GM19043 (cell line): Measurements from ENCODE around the gene KATNB1.
"Not testable (repeated sequence)": the region's sequence is repeated elsewhere in the genome, so short reads cannot be mapped to it uniquely, and the experiment has no call there.

Experiments
- ATAC-seq: cut with Tn5 transposase; IDR thresholded peaks from one replicate; pipeline ENCODE4 v1.9.1; 2021; ENCODE audit warnings: low read depth; ENCODE audit not compliant: unreplicated experiment

Gene KATNB1

DNA sequence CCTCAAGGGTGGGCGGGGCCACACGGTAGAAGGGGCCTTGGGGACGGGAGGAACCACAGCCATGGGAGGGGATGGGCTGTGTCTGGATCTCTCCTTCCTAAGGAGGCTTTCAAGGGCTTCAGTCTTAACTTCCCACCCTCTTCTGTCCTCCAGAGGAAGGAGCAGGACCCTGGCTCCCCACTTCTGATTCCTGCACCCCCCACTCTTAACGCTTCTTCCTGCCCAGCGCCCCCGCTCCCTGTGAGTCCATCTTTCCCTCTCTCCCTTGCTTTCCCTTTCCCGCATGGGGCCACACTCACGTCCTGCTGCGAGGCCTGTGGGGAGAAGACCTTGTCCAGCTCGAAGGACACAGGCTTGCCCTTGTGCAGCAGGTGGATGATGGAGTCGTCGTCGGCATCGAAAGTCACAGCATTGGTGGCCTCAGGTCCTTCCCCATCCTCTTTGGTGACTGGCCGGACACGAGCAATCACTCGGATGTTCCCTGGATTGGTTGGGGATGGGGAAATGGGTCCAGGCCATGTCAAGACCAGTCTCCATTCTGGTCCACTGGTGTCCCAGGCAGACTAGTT, 29.7 kb downstream of the KATNB1 start:
- no peak for ATAC-seq

DNA sequence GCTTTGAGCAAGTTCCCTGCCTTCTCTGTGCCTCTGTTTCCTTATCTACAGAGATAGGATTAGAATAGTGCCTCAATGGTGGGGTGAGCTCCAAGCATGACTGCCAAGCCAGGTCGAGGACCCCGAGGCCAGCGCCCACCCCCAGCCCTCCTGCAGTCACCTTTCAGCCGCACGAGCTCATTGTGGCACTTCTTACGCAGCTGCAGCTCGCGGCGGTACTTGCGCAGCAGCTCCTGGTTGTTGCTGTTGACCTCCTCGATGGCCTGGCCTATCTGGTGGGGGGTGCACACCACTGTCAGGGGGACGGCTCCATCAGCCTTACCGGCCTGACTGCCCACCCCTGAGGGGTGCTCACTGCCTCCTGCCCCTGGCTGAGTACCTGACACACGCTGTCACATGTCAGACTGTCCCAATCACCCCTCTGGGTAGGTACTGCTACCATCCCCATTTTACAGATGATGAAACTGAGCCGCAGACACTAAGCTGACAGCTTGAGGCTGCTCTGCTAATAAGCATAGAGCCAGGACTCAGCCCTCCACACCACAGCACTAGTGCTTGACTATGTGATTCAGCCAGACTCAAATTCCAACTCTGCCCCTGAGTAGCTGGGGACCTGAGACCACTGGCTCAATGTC, 31.3 kb downstream of the KATNB1 start:
- ATAC-seq, result no peak

- ATAC-seq, result no peak
Measured at GRCh38 chr16:57769541-57770145, 34.1 kb downstream of the KATNB1 start.

GRCh38 chr16:57770361-57770760, 34.8 kb downstream of the KATNB1 start:
- no peak for ATAC-seq

- ATAC-seq, result no peak
Measured at GRCh38 chr16:57771141-57771785, 35.7 kb downstream of the KATNB1 start.

DNA sequence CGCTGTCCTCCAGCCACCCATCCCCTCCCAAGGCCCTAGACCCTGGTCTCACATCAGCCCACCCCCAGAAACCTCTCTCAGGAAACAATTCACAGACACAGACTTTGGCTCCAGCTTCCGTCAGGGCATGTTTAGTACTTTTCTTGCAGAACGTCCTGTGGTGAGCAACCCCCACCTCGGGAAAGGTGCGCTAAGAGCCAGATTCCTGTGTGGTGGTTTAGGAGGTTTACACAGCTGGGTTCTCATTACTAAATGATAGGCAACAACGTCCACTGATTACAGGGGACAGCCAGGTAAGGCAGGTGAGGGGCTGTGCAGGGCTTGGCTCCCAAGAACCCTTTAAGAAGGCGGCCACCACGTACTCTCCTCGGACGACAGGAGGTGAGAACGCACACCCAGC, 37.4 kb downstream of the KATNB1 start:
- no peak for ATAC-seq

- ATAC-seq, result no peak
Measured at GRCh38 chr16:57773655-57774295, 38.2 kb downstream of the KATNB1 start.

DNA sequence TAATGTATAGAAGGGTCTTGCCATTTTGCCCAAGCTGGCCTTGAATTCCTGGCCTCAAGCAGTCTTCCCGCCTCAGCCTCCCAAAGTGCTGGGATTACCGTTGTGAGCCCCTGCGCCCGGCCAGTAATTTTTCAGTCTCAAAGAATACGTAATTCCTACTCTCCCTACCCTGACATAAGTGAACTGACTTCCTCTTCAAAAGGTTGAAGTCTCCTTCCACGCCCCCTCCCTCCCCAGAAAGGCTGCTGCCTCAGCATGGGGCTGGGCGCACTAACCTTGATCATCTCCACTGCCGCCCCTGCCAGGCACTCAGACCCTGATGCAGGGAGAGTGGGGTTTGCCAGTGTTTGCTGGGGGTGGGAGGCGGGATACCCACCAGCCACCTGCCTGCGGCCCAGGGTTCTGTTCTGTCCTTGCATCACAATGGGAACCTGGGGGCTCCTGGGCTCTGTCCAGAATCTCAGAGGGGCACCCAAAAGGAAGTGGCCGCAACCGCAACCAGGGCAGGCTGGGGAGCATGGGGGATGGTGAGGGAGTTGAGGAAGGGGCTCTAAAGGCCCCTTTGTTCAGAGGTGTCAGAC, 39.2 kb downstream of the KATNB1 start:
- no peak for ATAC-seq

DNA sequence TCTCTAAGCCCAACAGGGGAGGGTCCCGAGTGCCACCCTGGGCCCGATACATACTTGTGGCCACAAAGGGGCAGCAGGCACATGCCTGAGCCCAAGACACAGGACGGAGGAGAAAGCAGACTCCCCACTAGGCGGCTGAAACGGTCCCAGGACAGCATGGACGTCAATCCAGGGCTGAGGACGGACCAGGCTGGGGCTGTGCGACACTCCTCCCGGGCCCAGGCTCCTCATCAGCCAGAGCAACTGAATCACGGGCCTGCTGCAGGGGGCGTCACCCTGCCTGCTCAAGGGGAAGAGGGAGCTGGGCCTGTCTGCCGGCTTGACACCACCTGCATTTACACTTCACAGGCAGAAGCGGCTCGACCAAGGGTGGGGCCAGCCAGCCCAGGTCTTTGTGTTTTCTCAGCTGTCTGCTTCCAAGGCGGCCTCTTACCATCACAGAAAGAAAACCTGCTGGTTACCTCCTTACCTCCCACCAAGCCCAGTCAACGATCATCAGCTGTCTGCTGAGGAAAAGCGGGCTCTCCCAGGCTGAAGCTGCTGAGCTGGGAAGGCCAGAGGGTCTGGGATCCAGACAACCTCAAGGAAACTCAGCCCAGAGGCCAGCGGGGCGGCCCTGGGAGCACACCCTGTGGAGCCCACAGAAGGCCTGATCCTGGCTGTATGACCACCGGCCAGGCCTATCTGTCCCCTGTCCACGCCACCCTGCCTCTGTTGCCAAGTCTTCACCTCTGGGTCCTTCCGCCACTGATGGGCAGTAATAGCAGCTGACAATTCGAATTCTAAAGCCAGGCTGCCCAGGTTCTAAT, 40.3 kb downstream of the KATNB1 start:
- no peak for ATAC-seq

GRCh38 chr16:57778658-57779057, 43.1 kb downstream of the KATNB1 start:
- ATAC-seq, result no peak

- ATAC-seq, result not testable (repeated sequence)
Measured at GRCh38 chr16:57779836-57780235, 44.3 kb downstream of the KATNB1 start.

DNA sequence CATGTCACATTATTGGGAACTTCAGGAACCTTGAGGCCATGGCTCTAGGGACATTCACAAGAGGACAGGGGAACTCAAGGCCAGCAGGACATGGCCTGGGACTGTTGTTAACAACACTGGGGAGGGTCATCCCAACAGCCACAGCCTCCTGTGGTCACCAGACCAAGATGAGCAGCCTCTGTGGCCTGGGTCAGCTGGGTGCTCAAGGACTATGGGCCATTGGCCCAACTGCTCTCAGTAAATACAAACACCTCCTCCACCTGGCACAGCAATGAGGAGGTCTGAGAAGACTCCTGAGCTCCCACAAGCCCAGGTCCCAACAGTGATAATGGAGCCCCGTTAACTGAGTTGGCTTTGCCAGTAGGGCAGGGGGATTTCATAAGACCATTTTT, 45.8 kb downstream of the KATNB1 start:
- no peak for ATAC-seq

- no peak for ATAC-seq
Measured at GRCh38 chr16:57781741-57782606, 46.4 kb downstream of the KATNB1 start.

DNA sequence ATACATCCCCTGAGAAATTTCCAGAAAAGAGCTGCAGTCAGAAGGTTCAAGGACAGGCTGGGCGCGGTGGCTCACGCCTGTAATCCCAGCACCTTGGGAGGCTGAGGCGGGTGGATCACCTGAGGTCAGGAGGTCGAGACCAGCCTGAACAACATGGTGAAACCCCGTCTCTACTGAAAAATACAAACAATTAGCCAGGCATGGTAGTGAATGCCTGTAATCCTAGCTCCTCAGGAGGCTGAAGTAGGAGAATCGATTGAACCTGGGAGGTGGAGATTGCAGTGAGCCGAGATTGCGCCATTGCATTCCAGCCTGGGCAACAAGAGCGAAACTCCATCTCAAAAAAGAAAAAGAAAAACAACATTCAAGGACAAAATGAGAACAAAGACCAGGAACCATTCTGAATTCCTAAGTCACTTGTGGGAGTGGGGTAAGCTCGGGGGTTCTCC, 47.1 kb downstream of the KATNB1 start:
- ATAC-seq, result not testable (repeated sequence)

DNA sequence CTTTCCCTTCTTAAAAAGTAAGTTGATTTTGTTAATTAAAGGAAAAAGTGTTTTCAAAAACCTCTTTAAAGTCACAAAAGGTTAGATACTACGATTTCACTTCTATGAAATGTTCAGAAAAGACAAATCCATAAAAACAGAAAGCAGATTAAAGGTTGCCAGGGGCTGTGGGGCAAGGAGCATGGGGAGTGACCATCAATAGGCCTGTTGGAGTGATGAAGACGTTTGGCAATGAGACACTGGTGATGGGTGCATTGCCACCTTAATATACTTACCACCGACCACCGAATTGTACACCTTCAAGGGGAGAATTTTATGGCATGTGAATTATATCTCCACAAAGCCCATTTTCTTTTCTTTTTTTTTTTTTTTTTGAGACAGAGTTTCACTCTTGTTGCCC, 47.5 kb downstream of the KATNB1 start:
- no peak for ATAC-seq

DNA sequence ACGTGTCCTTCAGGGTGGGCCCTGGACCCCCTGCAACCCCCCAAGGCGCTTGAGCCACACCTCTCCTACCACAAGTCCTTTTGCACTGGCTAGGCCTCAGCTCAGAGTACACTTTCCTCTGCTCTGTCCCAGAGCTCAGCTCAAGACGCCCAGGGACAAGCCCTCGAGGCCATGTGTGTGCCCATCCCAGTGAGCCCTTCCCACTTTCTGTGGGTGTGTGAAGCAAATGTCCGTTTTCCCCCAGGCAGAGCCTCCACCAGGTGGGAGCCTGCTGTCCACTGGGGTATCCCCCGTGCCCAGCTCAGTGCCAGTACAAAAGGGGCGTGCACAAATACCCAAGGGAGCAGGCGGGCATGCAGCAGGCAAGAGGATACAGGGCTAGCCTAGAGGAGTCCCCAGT, 48.3 kb downstream of the KATNB1 start:
- ATAC-seq, result no peak

- ATAC-seq, result no peak
Measured at GRCh38 chr16:57784334-57784733, 48.8 kb downstream of the KATNB1 start.

GRCh38 chr16:57785385-57785784, 49.8 kb downstream of the KATNB1 start:
- no peak for ATAC-seq

GRCh38 chr16:57785924-57786323, 50.4 kb downstream of the KATNB1 start:
- ATAC-seq, result no peak
